Measurements from ENCODE around the gene FBXO2. TPM values are rescaled to one million over a fixed set of nuclear protein-coding genes. Genes with fewer than 3 reads are reported as not detected.

FBXO2 gene
- total RNA-seq, 2 experiments from 2014 or later = 1.8 to 2.5 TPM

GRCh38 chr1:11691928-11692711, 37.9 kb upstream of the FBXO2 start:
- peaks cover 20% of the 10 kb centered on the region for H3K4me1 Mint-ChIP-seq (ENCODE audit: low read depth)
- H3K4me3 Mint-ChIP-seq = peak overlapping the region; percentile 37
- CTCF ChIA-PET = interaction anchor here (1.5 kb wide), 1 partner anchor 28 kb away, joined by 5 read pairs; the partner anchor contains the start of gene FBXO6
- no peaks in the 10 kb centered on the region for H3K9me3 Mint-ChIP-seq
- H3K36me3 Mint-ChIP-seq = no peaks in the 10 kb centered on the region
- DNase-seq = no peak
- POLR2A ChIA-PET = interaction anchor here (1.6 kb wide), 1 partner anchor 10 kb away, joined by 3 read pairs; no protein-coding TSS in a partner anchor
- no peak overlapping the region for H3K27ac Mint-ChIP-seq
- intact Hi-C loops (cut with micrococcal nuclease) = no loop called here
- H3K27me3 Mint-ChIP-seq = peaks cover 37% of the 10 kb centered on the region

DNA sequence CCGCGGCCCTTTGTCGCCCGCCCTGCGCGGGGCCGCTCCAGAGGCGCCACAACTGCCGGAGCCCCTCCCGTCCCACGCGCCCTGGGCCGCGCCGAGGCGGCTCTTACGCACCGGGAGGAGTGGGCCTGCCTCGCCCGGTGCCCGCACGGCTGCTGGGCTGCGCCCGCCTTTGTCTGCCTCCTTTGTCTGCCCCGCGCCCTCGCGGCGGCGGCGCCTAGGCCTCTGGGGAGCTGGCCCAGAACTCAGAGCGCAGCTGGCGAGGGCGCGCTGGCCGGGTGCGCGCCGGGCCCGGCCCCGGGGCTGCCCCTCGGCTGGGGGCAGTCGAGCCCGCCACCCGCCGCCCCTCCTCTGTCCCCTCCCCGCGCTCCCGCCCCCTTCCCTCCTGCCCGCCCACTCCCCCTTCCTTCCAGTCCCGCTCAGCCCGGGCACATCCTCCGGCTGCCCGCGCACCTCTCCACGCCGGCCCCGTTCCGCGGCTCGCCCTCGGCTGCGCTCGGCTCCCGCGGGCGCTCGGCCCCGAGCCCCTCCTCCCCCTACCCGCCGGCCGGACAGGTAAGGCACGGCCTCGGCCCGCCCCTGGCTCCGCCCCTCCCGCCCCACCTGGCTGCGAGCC, 37.2 kb upstream of the FBXO2 start, which contains the start of gene DRAXIN:
DRAXIN (plus strand) TSS at position 409 of the 613 bp plus-strand sequence. CDS start 14,549 bp downstream, outside the sequence.
- Mint-ChIP-seq H3K27me3 (peaks cover 37% of the 10 kb centered on the region), H3K4me3 (peak within 1 kb of the TSS; percentile 37), H3K4me1 (ENCODE audit: low read depth) (peaks cover 20% of the 10 kb centered on the region), H3K27ac (no peak within 1 kb of the TSS), H3K9me3 (no peaks in the 10 kb centered on the region), H3K36me3 (no peaks in the 10 kb centered on the region)
- DNase-seq = no peak
- intact Hi-C loops (cut with micrococcal nuclease) = no loop called here
- CTCF ChIA-PET = no interaction called here
- POLR2A ChIA-PET = no interaction called here

DNA sequence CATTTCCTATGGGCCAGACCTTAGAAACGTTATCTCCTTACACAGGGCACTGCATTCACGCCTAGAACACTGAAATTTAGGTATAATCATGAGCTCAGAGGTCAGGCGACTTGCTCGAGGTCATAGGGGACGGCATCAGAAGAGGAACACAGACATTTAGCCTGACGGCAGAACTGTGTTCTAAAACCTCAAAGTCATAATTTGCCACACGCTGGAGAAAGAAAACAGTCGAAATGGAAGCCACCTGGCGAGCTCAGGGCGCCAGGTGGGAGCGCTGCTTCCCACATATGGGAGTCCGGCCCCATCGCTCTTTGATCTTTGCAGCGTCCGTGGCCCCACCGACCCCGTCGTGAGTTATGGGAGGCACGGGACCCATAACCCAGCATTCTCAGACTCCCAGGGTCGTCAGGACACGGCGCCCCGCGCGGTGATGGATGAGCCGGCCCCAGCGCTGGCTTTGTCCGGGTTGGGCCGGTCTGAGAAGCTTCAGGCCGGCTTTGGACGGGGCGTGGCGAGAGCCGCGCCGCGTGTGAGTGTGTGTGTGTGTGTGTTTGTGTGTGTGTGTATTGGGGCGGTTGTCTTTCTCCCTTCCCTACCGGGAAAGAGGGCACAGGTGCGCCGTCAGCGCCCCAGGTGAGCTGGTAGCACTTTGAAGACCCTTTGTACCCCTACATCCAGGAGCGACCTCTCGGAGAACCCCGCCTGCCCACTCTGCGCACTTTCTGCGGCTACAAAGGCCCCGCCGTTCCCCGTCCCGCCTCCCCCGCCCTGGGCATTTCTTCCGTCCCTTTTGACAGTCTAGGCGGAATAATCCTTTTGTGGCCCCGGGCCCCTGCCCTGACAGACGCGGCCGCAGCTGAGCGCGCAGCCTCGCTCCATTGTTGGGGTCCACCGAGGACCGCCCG, 36.4 kb upstream of the FBXO2 start:
- no peaks in the 10 kb centered on the region for H3K36me3 Mint-ChIP-seq
- peaks cover 37% of the 10 kb centered on the region for H3K27me3 Mint-ChIP-seq

DNA sequence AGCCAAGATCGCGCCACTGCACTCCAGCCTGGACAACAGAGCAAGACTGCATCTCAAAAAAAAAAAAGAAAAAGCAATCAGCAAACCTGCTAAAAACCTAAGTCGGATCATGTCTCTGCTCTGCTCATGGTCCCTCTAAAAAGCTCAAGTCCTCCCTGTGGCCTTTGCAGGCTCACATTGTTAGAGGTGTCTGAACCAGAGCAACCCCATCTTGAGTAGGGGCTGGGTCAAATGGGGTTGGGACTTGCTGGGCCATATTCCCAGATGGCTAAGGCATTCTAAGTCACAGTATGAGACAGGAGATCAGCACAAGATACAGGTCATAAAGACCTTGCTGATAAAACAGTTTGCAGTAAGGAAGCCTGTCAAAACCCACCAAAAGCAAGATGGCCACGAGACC, 34.3 kb upstream of the FBXO2 start:
- peaks cover 20% of the 10 kb centered on the region for H3K4me1 Mint-ChIP-seq (ENCODE audit: low read depth)
- H3K27ac Mint-ChIP-seq = no peak overlapping the region
- H3K9me3 Mint-ChIP-seq = no peaks in the 10 kb centered on the region
- H3K4me3 Mint-ChIP-seq = no peak overlapping the region
- ChIA-PET CTCF (no interaction called here), POLR2A (no interaction called here)
- H3K27me3 Mint-ChIP-seq = peaks cover 31% of the 10 kb centered on the region
- DNase-seq = no peak
- H3K36me3 Mint-ChIP-seq = no peaks in the 10 kb centered on the region
- intact Hi-C loops (cut with micrococcal nuclease) = no loop called here

More for the DNA sequence above, 36.4 kb upstream of the FBXO2 start:
- Mint-ChIP-seq H3K4me3 (no peak overlapping the region), H3K27ac (no peak overlapping the region), H3K9me3 (no peaks in the 10 kb centered on the region), H3K4me1 (ENCODE audit: low read depth) (peaks cover 20% of the 10 kb centered on the region)
- ChIA-PET CTCF (interaction anchor here (0.9 to 1.7 kb wide), 4 partner anchors 9 to 45 kb away, joined by 3 to 6 read pairs (median 4); no protein-coding TSS in a partner anchor), POLR2A (interaction anchor here (1.2 kb wide), 1 partner anchor 9 kb away, joined by 3 read pairs; the partner anchor contains the start of gene MAD2L2)
- DNase-seq = no peak
- intact Hi-C loops (cut with micrococcal nuclease) = no loop called here

DNA sequence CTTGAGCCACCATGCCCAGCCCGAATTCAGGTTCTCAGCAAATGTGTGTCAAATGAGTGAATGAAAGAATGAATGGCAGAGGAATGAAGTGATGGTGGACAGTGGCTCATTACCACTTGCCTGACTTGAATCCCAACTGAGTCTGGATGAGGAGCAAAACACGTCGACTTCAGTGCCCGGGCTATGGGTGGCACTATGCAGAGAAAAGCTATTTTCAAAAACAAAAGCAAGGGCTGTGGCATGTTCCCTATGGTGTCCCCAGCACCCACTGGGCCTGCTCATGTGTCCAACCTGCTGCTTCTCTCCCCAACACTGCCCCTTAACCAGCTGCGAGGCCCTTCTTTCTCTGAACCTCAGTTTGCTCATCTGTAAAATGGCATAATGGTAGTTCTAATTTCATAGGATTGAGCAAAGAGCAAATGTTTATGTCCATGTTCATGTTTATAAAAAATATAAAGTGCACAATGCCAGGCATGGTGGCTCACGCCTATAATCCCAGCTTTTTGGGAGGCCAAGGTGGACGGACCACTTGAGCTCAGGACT, 31.1 kb upstream of the FBXO2 start:
- CTCF ChIA-PET = interaction anchor here (2.5 kb wide), 1 partner anchor 34 kb away, joined by 10 read pairs; no protein-coding TSS in a partner anchor
- DNase-seq = no peak
- Mint-ChIP-seq H3K4me1 (ENCODE audit: low read depth) (peaks cover 3% of the 10 kb centered on the region), H3K9me3 (no peaks in the 10 kb centered on the region), H3K4me3 (no peak overlapping the region), H3K27ac (no peak overlapping the region), H3K36me3 (no peaks in the 10 kb centered on the region), H3K27me3 (peaks cover 12% of the 10 kb centered on the region)
- POLR2A ChIA-PET = interaction anchor here (0.6 kb wide), 1 partner anchor 25 kb away, joined by 3 read pairs; no protein-coding TSS in a partner anchor
- intact Hi-C loops (cut with micrococcal nuclease) = no loop called here

GRCh38 chr1:11684070-11684469, 29.8 kb upstream of the FBXO2 start:
- no peak for DNase-seq
- no peaks in the 10 kb centered on the region for H3K9me3 Mint-ChIP-seq
- intact Hi-C loops (cut with micrococcal nuclease) = no loop called here
- no peak overlapping the region for H3K4me3 Mint-ChIP-seq
- CTCF ChIA-PET = no interaction called here
- no peaks in the 10 kb centered on the region for H3K36me3 Mint-ChIP-seq
- POLR2A ChIA-PET = no interaction called here
- peaks cover 9% of the 10 kb centered on the region for H3K4me1 Mint-ChIP-seq (ENCODE audit: low read depth)
- no peak overlapping the region for H3K27ac Mint-ChIP-seq
- peaks cover 5% of the 10 kb centered on the region for H3K27me3 Mint-ChIP-seq

GRCh38 chr1:11682799-11683198, 28.6 kb upstream of the FBXO2 start:
- H3K27me3 Mint-ChIP-seq = peaks cover 2% of the 10 kb centered on the region
- no peaks in the 10 kb centered on the region for H3K9me3 Mint-ChIP-seq
- DNase-seq = no peak
- no peaks in the 10 kb centered on the region for H3K36me3 Mint-ChIP-seq
- H3K4me3 Mint-ChIP-seq = no peak overlapping the region
- intact Hi-C loops (cut with micrococcal nuclease) = no loop called here
- ChIA-PET CTCF (interaction anchor here (1.0 to 2.4 kb wide), 5 partner anchors 11 to 936 kb away, joined by 3 to 20 read pairs (median 8); partner anchors contain the start of gene FBXO6), POLR2A (interaction anchor here (1.6 to 2.5 kb wide), 2 partner anchors 53 to 226 kb away, joined by 4 to 18 read pairs; partner anchors contain the start of gene AGTRAP)
- H3K4me1 Mint-ChIP-seq (ENCODE audit: low read depth) = peaks cover 11% of the 10 kb centered on the region
- no peak overlapping the region for H3K27ac Mint-ChIP-seq

DNA sequence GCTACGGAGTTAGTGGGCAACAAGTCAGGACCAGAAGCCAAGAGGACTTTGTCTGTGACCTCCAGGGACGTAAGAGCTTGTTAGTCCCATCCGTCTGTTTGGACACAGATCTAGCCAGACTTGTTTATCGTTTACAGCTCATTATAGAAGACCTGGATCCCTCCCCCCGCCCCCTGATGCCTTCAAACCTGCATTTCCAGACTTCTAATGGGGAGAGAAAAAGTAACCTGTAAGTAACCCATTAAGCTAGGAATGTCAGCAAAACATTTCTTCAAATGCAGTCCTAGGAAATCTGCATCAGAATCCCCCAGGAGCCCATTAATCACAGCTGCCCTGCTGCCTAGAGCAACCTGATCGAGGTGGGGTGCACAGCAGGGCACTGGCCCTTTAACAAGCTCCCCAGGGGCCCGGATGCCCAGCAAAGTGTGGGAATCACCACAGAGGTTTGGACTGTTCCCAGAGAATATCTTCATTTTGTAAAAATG, 28.1 kb upstream of the FBXO2 start:
- H3K27ac Mint-ChIP-seq = no peak overlapping the region
- POLR2A ChIA-PET = interaction anchor here (1.2 to 2.5 kb wide), 4 partner anchors 11 to 227 kb away, joined by 3 to 18 read pairs (median 7); partner anchors contain the start of genes AGTRAP and FBXO6
- H3K27me3 Mint-ChIP-seq = peaks cover 2% of the 10 kb centered on the region

DNA sequence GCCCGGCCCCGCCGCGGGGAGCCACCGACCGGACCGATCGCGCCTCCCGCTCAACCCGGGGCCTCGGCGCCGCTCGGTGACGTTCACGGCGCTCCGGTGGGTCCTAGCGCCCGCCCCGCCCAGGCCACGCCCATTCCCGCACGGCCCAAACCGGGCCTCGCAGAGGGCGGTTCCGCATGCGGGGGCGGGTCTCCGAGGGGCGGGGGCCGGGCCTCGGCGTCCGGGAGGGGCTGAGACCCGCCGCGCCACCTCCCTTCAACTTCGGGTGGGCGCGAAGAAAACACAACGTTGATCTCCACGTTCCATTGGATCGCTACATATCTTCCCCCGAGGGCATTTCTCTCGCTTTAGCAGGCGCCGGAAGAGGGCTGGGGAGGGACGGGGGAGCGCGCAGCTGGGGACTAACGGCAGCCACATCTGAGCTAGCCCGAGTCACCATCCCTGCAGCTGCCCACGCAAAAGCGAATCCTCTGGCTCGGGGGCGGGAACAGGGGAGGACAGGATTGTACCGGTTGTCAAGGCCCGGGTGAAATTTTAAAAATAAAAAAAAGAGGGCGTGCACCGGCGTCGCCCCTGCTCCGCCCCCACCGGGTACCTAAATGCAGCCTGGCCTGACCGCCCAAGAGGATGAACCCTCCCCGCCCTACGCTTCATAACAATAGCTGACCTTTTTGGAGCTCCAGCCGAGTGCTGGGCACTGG, 27.0 kb upstream of the FBXO2 start, which contains the start of gene MAD2L2:
MAD2L2 (minus strand) TSS at position 78 of the 701 bp plus-strand sequence. CDS start 547 bp downstream, outside the sequence.
- Mint-ChIP-seq H3K36me3 (no peaks in the 10 kb centered on the region), H3K9me3 (no peaks in the 10 kb centered on the region), H3K27me3 (peaks cover 2% of the 10 kb centered on the region), H3K4me3 (peak within 1 kb of the TSS; percentile 86), H3K27ac (peak within 1 kb of the TSS; percentile 92), H3K4me1 (ENCODE audit: low read depth) (peaks cover 11% of the 10 kb centered on the region)
- ChIA-PET CTCF (interaction anchor here (0.9 to 2.4 kb wide), 7 partner anchors 9 to 38 kb away, joined by 3 to 20 read pairs (median 8); partner anchors contain the start of gene FBXO6), POLR2A (interaction anchor here (1.2 to 2.5 kb wide), 6 partner anchors 9 to 228 kb away, joined by 3 to 18 read pairs (median 4); partner anchors contain the start of genes AGTRAP and FBXO6)
- DNase-seq = peak; percentile 92
- intact Hi-C loops (cut with micrococcal nuclease) = loop anchor here (1.0 to 2.0 kb wide), 3 partner anchors 12 to 38 kb away; partner anchors contain the start of gene FBXO6

More for the DNA sequence above, 28.1 kb upstream of the FBXO2 start:
- H3K4me1 Mint-ChIP-seq (ENCODE audit: low read depth) = peaks cover 11% of the 10 kb centered on the region
- CTCF ChIA-PET = interaction anchor here (0.9 to 2.4 kb wide), 9 partner anchors 8 to 937 kb away, joined by 3 to 20 read pairs (median 7); partner anchors contain the start of gene FBXO6
- intact Hi-C loops (cut with micrococcal nuclease) = no loop called here
- H3K36me3 Mint-ChIP-seq = no peaks in the 10 kb centered on the region
- no peak for DNase-seq
- peak overlapping the region; percentile 13 for H3K4me3 Mint-ChIP-seq
- H3K9me3 Mint-ChIP-seq = no peaks in the 10 kb centered on the region
